ENCODE results near the gene BMERB1. TPM values are rescaled to one million over a fixed set of nuclear protein-coding genes. Genes with fewer than 3 reads are reported as not detected.

BMERB1 gene
- total and polyA plus RNA-seq, 9 of the 15 experiments (the other 6 are each of a cell fraction or from before 2014, with no cell fraction given) = 0.29 to 2.9 (median 0.94) TPM

DNA sequence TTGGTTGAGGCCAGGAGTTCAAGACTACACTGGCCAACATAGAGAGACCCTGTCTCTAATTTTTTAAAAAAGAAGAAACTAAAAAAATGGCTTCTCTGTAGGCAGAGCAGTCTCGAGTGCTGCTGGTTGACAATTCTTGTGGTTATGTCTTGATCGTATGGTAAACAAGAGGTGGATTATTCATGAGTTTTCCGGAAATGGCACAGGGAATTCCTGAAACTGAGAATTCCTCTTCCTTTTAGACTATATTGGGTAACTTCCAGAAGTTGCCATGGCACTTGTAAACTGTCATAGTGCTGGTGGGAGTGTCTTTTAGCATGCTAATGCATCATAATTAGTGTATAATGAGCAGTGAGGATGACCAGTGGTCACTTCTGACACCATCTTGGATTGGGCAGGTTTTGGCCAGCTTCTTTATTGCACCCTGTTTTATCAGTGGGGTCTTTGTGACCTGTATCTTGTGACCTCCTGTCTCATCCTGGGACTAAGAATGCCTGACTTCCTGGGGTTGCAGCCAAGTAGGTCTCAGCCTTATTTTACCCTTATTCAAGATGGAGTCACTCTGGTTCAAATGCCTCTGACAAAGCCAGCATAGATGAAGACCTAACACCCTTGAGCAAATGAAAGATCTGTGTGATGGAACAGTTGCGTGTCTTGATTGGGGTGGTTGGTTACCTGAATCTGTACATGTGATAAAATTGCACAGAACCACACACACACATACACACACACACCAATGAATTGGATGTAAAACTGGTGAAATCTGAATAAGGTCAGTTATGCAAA, 30.2 kb downstream of the BMERB1 start:
- Histone ChIP-seq H3K79me2 (ENCODE audit: control insufficient read depth, insufficient read depth, low read length) (no peaks in the 10 kb centered on the region), H4K20me1 (replicated peaks; ENCODE audit: control insufficient read depth, insufficient read depth, low read length) (no peaks in the 10 kb centered on the region), H2AFZ (ENCODE audit: low read depth, low read length) (no peak overlapping the region), H3K9me3 (replicated peaks; ENCODE audit: control insufficient read depth, insufficient read depth, low read depth, low read length) (no peaks in the 10 kb centered on the region; the same call in 1 of the 2 replicates), H3K27me3 (ENCODE audit: control insufficient read depth in 2 of 2, insufficient read depth in 2 of 2, low read length in 2 of 2) (no peaks in the 10 kb centered on the region; a peak in 2 of 5 replicates), H3K36me3 (ENCODE audit: control insufficient read depth, insufficient read depth, low read length) (no peaks in the 10 kb centered on the region), H3K4me2 (ENCODE audit: insufficient read depth, low read length) (no peak overlapping the region), H3K4me1 (replicated peaks in 1 of 2; ENCODE audit: control insufficient read depth in 2 of 2, insufficient read depth in 2 of 2, low read length in 2 of 2) (no peaks in the 10 kb centered on the region; a peak in 1 of 5 replicates), H3K4me3 (no peak overlapping the region), H3K9me1 (ENCODE audit: control insufficient read depth, insufficient read depth, low read length) (no peaks in the 10 kb centered on the region), H3K9ac (ENCODE audit: insufficient read depth in 1 of 2, low read depth in 2 of 2, low read length in 2 of 2) (no peak overlapping the region), H3K27ac (ENCODE audit: extremely low read depth, low read depth, low read length) (no peak overlapping the region)
- FAIRE-seq (no peak), ATAC-seq (no peak), DNase-seq (ENCODE audit: extremely low read depth in 1 of 4, low spot score in 3 of 4) (no peak)
- BruUV-seq (replicated peaks) = no TSS peak
- in situ Hi-C loops (cut with MboI) = no loop called here
- ChIA-PET CTCF (ENCODE audit: low intra/inter-chr PET ratio) (no interaction called here), POLR2A (interaction anchor here (1.0 kb wide), 1 partner anchor 26 kb away, joined by 3 read pairs; no protein-coding TSS in a partner anchor)
- WGBS (ENCODE audit: insufficient coverage, low coverage, missing lambda C conversion rate) = 24% methylated on average over 4 of the region's 4 CpGs
- intact Hi-C loops (cut with micrococcal nuclease) = no loop called here
- TF ChIP-seq IRF9 (tag; IDR thresholded peaks at IDR 0.05) (0 out of 2 replicates have a peak, but pooled peaks have one; percentile 37), USF2 (CRISPR knock-in tag; IDR thresholded peaks at IDR 0.05) (no peak), PYGO2 (tag; IDR thresholded peaks at IDR 0.05) (peak; percentile 71; the same call in 1 of the 2 replicates), NELFE (IDR thresholded peaks at IDR 0.05; ENCODE audit: insufficient read depth, insufficient read length) (no peak), SP2 (IDR thresholded peaks at IDR 0.05; ENCODE audit: extremely low read depth, low read depth, low read length, poor library complexity, severe bottlenecking) (no peak), C11orf30 (IDR thresholded peaks at IDR 0.05; ENCODE audit: low read depth) (no peak), MBD1 (CRISPR knock-in tag; IDR thresholded peaks at IDR 0.05) (no peak), ERF (CRISPR knock-in tag; IDR thresholded peaks at IDR 0.05) (0 out of 2 replicates have a peak, but pooled peaks have one; percentile 38), PCBP1 (IDR thresholded peaks at IDR 0.05; ENCODE audit: low read depth, low read length, poor library complexity, severe bottlenecking) (no peak), ZNF766 (CRISPR knock-in tag; conservative IDR thresholded peaks at IDR 0.05) (peak; percentile 56; the same call in 1 of the 2 replicates), EP300 (IDR thresholded peaks at IDR 0.05; ENCODE audit: low read length) (no peak), ZNF253 (CRISPR knock-in tag; conservative IDR thresholded peaks at IDR 0.05) (no peak), SMAD3 (CRISPR knock-in tag; conservative IDR thresholded peaks at IDR 0.05) (0 out of 2 replicates have a peak, but pooled peaks have one; percentile 41)
- TF ChIP-seq, protein P1, sequence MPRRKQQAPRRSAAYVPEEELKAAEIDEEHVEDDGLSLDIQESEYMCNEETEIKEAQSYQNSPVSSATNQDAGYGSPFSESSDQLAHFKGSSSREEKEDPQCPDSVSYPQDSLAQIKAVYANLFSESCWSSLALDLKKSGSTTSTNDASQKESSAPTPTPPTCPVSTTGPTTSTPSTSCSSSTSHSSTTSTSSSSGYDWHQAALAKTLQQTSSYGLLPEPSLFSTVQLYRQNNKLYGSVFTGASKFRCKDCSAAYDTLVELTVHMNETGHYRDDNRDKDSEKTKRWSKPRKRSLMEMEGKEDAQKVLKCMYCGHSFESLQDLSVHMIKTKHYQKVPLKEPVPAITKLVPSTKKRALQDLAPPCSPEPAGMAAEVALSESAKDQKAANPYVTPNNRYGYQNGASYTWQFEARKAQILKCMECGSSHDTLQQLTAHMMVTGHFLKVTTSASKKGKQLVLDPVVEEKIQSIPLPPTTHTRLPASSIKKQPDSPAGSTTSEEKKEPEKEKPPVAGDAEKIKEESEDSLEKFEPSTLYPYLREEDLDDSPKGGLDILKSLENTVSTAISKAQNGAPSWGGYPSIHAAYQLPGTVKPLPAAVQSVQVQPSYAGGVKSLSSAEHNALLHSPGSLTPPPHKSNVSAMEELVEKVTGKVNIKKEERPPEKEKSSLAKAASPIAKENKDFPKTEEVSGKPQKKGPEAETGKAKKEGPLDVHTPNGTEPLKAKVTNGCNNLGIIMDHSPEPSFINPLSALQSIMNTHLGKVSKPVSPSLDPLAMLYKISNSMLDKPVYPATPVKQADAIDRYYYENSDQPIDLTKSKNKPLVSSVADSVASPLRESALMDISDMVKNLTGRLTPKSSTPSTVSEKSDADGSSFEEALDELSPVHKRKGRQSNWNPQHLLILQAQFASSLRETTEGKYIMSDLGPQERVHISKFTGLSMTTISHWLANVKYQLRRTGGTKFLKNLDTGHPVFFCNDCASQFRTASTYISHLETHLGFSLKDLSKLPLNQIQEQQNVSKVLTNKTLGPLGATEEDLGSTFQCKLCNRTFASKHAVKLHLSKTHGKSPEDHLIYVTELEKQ (CRISPR knock-in tag; IDR thresholded peaks at IDR 0.05) = 0 out of 2 replicates have a peak, but pooled peaks have one; percentile 30

Data from K562 (cell line).